ENCODE measurements around the gene FUOM.

- TF ChIP-seq POLR2AphosphoS5 (IDR thresholded peaks at IDR 0.05; ENCODE audit: low read depth) (no peak), EZH2 (IDR thresholded peaks at IDR 0.05; ENCODE audit: low read depth, unreplicated experiment) (no peak), REST (IDR thresholded peaks at IDR 0.05; ENCODE audit: unreplicated experiment) (no peak), CTCF (conservative IDR thresholded peaks at IDR 0.05; ENCODE audit: low read depth in 2 of 2) (no peak), CREB1 (CRISPR knock-in tag; IDR thresholded peaks at IDR 0.05; ENCODE audit: low read depth) (no peak), EZH2phosphoT487 (IDR thresholded peaks at IDR 0.05; ENCODE audit: unreplicated experiment) (no peak), ETS1 (IDR thresholded peaks at IDR 0.05) (no peak), STAT1 (IDR thresholded peaks at IDR 0.05; ENCODE audit: unreplicated experiment) (no peak), ZNF114 (CRISPR knock-in tag; IDR thresholded peaks at IDR 0.05) (no peak), ZNF331 (CRISPR knock-in tag; IDR thresholded peaks at IDR 0.05; ENCODE audit: low read depth) (no peak)
Observed at GRCh38 chr10:133396035-133396624, 38.3 kb upstream of the FUOM start.

All from GM23338 (cell line).